Measurements from ENCODE around the gene NR1H3. TPM values are rescaled to one million over a fixed set of nuclear protein-coding genes. Genes with fewer than 3 reads are reported as not detected.

Gene NR1H3
- total RNA-seq, 1 experiment from 2014 or later: 26.3 TPM

DNA sequence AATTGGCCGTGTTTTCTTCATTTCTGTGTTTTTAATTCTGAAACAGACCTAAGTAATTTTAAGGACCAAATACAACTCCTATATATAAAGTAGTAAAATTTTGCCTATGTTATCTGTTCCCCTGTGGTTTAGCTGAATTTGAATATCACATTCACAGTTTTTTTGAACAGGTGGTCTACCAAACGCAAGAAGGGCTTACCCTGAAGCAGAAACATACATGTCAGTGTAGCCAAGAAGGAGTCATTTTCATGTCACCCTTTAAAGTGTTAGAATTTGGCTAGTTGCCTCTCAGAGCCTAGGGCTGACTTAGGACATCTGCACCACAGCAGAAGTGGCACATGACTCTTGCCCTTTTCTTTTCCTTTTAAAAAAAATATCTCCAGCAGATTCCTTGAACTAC lies 60.4 kb downstream of the NR1H3 start:
- TF ChIP-seq CTCF (conservative IDR thresholded peaks at IDR 0.05): no peak
- no peak overlapping the region for H2BK120ac ChIP-seq (ENCODE audit: low read depth, low read length, poor library complexity, severe bottlenecking)
- H2AK5ac ChIP-seq (ENCODE audit: insufficient read length, low read length): no peak overlapping the region
- no peak overlapping the region for H3K23ac ChIP-seq (ENCODE audit: insufficient read length, low read depth, low read length)
- Mint-ChIP-seq H3K4me1 (no peaks in the 10 kb centered on the region), H3K27me3 (ENCODE audit: low read depth) (no peaks in the 10 kb centered on the region), H3K36me3 (ENCODE audit: insufficient read depth in 1 of 3, low read depth in 3 of 3) (peaks cover 8 to 47% (median 25%) of the 10 kb centered on the region in 3 experiments; a peak in 6 of 7 replicates), H3K27ac (0 out of 7 replicates have a peak overlapping the region, but pooled peaks of 1 of the 3 experiments have one; percentile 16), H3K9me3 (no peaks in the 10 kb centered on the region), H3K4me3 (no peak overlapping the region)
- H3K79me2 ChIP-seq (ENCODE audit: insufficient read depth, low read length): no peaks in the 10 kb centered on the region
- no peak overlapping the region for H3K9ac ChIP-seq (ENCODE audit: extremely low read depth, insufficient read length, low read length)
- H3K9me3 ChIP-seq (ENCODE audit: control insufficient read depth, low read depth, low read length): no peaks in the 10 kb centered on the region
- no peak overlapping the region for H4K8ac ChIP-seq (replicated peaks; ENCODE audit: insufficient read length, low read depth, low read length)
- H3K23me2 ChIP-seq (ENCODE audit: insufficient read length, low read depth, low read length, poor library complexity, severe bottlenecking): no peaks in the 10 kb centered on the region
- H4K5ac ChIP-seq (ENCODE audit: insufficient read length, low read depth, low read length): no peak overlapping the region
- H2BK15ac ChIP-seq (ENCODE audit: low read depth, low read length): no peak overlapping the region
- H3K79me1 ChIP-seq (ENCODE audit: insufficient read depth, low read depth, low read length, poor library complexity, severe bottlenecking): no peaks in the 10 kb centered on the region
- H3K4me1 ChIP-seq (ENCODE audit: insufficient read depth, low read length): no peaks in the 10 kb centered on the region
- no peak overlapping the region for H2BK20ac ChIP-seq (ENCODE audit: low read depth, low read length, poor library complexity, severe bottlenecking)
- no peak overlapping the region for H4K91ac ChIP-seq (ENCODE audit: insufficient read length, low read depth, low read length)
- no peak overlapping the region for H3K27ac ChIP-seq (ENCODE audit: insufficient read length, low read depth, low read length)
- no peak overlapping the region for H3K4ac ChIP-seq (ENCODE audit: low read depth, low read length)
- no peak overlapping the region for H3K4me2 ChIP-seq (ENCODE audit: insufficient read depth, insufficient read length, low read length)
- no peak overlapping the region for H3T11ph ChIP-seq (ENCODE audit: low read length)
- H4K20me1 ChIP-seq (ENCODE audit: control insufficient read depth, insufficient read depth, insufficient read length): no peaks in the 10 kb centered on the region
- H3K56ac ChIP-seq (ENCODE audit: insufficient read length, low read depth, low read length): no peak overlapping the region
- H3K18ac ChIP-seq (ENCODE audit: insufficient read length, low read depth, low read length): no peak overlapping the region
- H2BK12ac ChIP-seq (ENCODE audit: insufficient read length, low read depth, low read length): no peak overlapping the region
- no CpG with 5 or more reads among the region's 2 CpGs for WGBS (ENCODE audit: extremely low coverage, insufficient read length, low lambda C conversion rate)
- no peak for DNase-seq
- no peaks in the 10 kb centered on the region for H3K27me3 ChIP-seq (ENCODE audit: insufficient read depth, low read length)
- no peak overlapping the region for H2AFZ ChIP-seq (ENCODE audit: low read length)
- no peak overlapping the region for H3K14ac ChIP-seq (ENCODE audit: insufficient read depth, low read length)
- H2BK5ac ChIP-seq (ENCODE audit: insufficient read length, low read length): no peak overlapping the region

Other genes with a start within 250 kb of the NR1H3 start
- gene ARFGAP2, start 81.1 kb upstream of the NR1H3 start, total RNA-seq (2021): 65.1 and 72.3 TPM in 2 replicates
- gene PACSIN3, start 71.6 kb upstream of the NR1H3 start, total RNA-seq (2021): 62.2 and 63.0 TPM in 2 replicates
- gene DDB2, start 43.0 kb upstream of the NR1H3 start, total RNA-seq (2021): 65.0 and 67.0 TPM in 2 replicates
- gene ACP2, start 9.2 kb upstream of the NR1H3 start, total RNA-seq (2021): 29.3 and 29.5 TPM in 2 replicates
- gene MADD, start 12.1 kb downstream of the NR1H3 start, total RNA-seq (2021): 36.9 and 41.0 TPM in 2 replicates
- gene MYBPC3, start 94.7 kb downstream of the NR1H3 start, total RNA-seq (2021): not detected in 2 replicates
- gene SPI1, start 120.6 kb downstream of the NR1H3 start, total RNA-seq (2021): not detected in 2 replicates
- gene SLC39A13, start 150.6 kb downstream of the NR1H3 start, total RNA-seq (2021): 25.8 and 29.2 TPM in 2 replicates
- gene PSMC3, start 168.4 kb downstream of the NR1H3 start, total RNA-seq (2021): 179 TPM in 2 replicates
- 0.48 TPM in 1 of 2 replicates, not detected in the other for gene RAPSN, start 191.1 kb downstream of the NR1H3 start, total RNA-seq (2021)

Measured in H9 (cell line).